GM21367 (cell line): Measurements from ENCODE around the gene KIAA0825.

Experiments used
- ATAC-seq: cut with Tn5 transposase; IDR thresholded peaks from one replicate; pipeline ENCODE4 v1.9.1; 2021; ENCODE audit not compliant: unreplicated experiment

KIAA0825 gene, protein sequence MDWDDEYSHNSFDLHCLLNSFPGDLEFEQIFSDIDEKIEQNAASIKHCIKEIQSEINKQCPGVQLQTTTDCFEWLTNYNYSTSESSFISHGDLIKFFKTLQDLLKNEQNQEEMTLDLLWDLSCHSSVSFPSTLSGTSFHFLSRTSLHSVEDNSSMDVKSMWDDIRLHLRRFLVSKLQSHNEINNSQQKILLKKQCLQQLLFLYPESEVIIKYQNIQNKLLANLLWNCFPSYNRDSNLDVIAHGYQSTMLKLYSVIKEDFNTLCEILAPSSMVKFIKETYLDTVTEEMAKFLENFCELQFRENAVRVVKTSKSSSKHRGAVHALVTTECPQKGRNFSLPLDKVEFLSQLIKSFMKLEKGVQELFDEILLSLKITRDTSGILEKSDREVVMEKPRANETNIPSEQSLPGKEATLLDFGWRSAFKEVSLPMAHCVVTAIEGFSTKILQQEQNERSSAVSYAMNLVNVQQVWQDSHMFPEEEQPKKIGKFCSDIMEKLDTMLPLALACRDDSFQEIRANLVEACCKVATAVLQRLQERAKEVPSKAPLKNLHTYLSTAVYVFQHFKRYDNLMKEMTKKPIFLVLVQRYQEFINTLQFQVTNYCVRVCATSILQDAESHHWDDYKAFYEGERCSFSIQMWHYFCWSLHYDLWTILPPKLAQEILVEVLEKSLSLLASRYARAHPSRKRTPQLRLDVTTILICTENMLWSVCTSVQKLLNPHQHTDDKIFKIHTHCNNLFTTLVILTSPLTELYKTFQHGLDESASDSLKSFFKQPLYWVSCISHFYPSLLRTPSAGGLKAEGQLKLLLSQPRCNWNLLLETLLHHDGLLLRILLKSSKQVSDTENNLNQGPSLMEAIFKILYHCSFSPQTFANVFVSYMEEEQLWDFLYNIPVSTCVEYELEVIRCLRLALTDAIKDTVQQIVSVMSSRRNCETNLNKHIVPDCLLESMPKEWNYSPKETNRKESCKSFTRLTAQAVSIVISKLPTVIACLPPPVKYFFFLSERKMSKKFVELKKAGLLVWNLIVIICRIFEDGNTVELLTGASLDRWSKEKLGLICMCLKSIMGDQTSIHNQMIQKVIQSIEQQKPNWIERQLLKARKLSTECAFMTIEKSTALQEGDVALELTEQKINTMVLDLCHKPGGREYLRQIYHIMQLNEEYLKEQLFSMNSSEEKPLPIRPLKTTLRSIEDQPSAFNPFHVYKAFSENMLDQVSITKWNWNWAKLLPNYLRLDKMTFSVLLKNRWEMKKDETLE (N-terminal part only)

DNA sequence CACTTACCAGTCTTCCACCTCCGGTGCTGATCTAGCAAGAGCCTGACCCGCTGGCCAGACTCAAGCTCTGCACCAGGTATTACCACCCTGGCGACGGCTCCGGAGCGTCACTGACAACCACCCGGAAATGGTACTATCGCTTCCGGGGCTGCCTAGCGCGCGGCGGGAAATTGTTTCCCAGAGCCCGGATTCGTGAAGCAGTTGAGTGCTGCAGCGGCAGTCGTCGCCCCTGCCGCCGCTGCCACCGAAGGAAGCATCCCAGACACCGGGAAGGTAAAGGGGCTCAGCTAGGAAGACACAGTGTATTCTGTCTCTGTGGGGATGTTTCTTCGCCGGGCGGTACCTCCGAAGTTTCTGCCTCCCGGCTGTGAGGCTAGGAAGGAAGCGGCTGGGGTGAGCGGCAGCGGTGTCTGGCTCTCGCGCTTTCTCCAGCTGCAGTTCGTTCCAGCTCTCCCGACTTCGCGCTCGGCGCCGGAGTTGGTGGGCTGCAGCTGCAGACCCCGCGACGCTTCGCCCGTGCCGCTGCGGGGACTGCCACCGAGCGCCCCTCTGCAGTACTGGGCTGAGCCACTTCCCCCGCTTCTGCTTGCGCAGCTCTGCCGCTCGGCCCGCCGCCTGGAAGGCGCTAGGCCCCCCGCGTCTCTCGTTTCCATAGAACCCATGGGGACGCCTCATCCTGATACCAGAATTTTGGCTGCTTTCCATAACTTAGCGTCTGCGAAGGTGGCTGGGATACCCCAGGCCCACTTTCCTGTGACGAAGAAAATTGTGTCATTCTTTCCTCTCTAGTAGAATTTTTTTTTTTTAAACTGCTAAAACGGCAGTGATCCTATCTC, at the start of gene KIAA0825, which contains the start of gene SLF1:
KIAA0825 (minus strand) TSS at position 112 of the 836 bp plus-strand sequence. CDS start 81,478 bp downstream, outside the sequence.
SLF1 (plus strand) TSS at position 177 of the 836 bp plus-strand sequence. CDS start 10,142 bp downstream, outside the sequence.
- ATAC-seq = peak; percentile 94

DNA sequence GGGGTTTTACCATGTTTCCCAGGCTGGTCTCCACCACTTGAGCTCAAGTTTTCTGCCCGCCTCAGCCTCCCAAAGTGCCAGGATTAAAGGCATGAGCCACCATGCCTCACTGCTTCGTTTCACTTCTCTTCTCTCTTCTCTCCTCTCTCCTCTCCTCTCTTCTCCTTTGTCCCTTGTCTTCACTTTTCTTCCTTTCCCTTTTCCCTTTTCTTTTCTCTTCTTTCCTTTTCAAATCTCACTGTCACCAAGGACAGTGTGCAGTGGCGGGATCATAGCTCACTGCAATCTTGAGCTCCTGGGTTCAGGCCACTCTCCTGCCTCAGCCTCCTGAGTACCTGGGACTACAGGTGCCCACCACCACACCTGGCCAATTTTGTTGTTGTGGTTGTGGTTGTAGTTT, 49.5 kb upstream of the KIAA0825 start:
- ATAC-seq = no peak

DNA sequence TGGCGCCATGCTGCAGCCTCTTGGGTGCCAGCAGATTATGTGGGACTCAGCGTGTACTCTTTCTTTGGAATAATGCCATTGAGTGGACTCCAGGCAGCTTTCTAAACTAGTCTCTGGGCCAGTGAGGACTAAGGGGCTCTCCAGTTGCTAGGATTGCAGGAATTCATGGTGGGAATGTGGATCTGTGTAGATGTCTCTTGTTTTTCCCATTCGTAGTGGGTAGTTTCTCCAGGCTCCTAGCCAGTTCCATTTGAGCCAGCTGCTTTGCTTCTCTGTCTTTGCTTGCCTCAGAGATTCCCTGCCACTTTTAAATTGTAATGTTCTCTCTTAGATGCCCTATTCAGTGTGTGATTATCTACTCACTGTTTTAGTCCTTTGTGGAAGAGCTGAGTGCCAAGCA, 42.7 kb upstream of the KIAA0825 start:
- ATAC-seq = no peak

DNA sequence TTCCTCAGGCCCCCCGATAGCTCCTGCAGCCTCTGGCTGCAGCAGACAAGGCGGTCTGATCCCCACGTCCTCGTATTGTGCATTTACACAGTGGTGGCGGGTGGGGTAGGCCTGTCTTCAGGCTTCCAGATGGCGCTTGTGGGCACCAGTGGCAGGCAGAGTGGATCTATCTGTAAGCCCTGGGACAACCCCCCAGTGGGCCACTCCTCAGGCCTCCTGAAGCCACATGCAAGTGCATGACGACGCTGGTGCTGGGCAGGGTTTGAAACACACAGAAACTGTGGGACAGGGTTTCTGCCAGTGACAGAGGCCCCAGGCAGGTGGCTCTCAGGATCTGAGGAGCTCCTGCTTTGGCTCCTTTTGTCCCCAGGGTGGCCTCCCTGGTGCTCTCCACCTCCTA, 42.1 kb upstream of the KIAA0825 start:
- ATAC-seq = no peak

DNA sequence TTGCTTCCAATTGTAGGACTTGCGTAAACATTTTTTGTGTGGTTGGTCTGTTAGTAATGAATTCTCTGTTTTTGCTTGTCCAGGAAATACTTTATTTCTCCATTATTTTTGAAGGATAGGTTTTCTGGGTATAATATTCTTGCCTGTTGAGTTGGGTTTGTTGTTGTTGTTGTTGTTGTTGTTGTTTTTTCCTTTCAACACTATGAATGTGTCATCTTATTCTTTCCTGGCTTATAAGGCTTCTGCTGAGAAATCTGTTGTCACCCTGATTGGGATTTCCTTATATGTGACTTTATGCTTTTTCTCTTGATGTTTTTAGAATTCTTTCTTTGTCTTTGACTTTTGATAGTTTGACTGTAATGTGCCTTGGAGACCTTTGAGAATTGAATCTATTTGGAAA, 39.9 kb upstream of the KIAA0825 start:
- no peak for ATAC-seq

DNA sequence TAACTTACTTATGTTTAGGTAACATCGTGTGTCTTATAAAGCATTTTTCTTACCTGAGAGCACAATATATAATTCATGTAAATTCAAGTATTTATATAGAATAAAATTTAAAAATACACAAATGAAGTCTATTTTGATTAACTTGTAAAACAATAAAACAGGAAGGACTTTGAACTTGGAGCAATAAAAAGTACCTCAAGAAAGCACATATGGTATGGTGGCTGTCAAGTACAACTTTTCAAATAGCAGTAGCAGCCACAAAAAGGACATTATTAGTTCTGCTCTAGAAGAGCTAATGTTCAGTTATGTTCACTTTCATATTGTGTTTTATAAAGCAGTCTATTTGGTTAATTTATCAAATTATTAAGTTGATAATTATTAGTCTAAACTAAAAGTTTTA, 31.5 kb upstream of the KIAA0825 start:
- no peak for ATAC-seq

DNA sequence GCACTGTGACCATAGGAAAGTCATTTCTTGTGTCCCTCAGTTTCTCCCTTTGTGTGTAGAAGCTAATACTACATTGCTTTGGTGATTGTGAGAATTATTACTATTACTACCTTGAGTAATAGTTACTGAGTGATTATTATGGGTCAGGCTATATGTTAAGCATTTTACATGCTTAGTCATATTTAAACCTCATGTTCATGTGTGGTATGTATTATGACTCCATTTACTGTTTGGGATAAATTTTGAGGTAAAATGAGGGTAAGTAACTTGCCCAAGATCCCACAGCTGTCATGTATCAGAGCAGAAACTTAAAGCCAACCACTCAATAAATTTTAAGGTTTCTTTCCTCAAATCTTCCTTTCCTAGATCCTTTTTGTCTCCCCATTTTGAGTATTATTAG, 28.4 kb upstream of the KIAA0825 start:
- ATAC-seq = no peak

DNA sequence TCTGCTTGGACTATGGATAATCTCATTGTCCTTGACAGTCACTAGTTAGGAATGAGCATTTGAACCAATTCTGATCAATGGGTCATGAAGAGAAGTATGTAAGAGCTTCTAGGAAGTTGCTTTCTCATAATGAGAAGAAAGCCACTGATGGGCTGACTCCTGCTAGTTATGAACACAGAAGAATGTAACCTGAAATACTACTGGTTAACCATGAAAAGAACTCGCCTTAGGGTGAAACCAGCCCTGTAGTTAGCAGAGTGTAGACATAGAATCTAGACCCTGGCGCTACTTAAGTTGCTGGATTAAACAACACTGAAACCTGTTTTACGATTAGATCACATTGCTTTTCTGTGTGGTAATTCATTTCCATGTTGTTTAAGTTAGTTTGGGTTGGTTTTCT, 26.6 kb upstream of the KIAA0825 start:
- ATAC-seq = no peak

DNA sequence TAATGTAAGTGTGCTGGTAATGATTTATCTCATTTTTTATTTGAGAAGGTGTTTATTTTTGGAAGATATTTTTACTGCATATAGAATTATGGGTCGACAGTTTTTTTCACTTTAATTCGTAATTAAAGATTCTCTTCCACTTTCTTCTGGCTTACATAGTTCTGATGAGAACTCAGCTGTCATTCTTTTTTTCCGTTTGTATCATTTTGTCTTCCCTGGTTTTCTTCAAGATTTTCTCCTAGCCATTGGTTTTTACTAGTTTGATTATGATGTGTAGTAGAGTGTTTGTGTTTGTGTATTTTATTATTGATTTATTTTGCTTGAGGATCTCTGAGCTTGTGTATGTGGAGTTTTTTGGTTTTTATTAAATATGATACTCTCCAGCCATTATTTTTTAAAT, 21.8 kb upstream of the KIAA0825 start:
- ATAC-seq = no peak

DNA sequence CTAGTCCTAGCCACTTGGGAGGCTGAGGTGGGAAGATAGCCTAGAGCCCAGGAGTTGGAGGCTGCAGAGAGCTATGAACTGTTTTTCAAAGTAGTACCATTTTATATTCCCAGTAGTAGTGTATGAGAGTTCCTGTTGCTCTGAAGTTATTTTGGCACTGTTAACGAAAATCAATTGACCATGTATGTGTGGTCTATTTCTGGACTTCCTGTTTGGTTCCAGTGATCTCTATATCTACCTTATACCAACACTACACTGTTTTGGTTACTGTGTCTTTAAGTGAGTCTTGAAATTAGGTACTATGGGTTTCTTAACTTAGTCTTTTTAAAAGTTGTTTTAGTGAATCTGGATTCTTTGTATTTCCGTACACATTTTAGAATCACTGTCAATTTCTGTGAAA, 13.6 kb upstream of the KIAA0825 start:
- ATAC-seq = peak; percentile 100

DNA sequence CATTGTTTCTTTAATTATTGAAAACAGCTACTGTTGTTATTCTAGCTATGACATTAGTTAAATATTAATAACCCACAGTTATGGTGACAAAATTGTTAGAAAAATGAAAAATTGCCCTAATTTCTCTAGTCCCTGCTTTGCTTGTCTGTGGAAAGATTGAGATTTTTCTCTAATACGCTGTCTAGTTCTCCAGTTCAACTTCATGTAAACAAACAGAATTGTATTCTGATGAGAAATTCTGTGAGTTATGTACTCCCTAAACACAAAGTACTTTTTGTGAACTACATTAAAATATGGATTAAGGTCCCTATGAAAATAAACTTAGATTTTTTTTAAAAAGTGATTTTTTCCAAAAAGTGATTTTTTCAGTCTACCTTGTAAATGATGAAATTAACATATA, 8.8 kb upstream of the KIAA0825 start:
- ATAC-seq = no peak

DNA sequence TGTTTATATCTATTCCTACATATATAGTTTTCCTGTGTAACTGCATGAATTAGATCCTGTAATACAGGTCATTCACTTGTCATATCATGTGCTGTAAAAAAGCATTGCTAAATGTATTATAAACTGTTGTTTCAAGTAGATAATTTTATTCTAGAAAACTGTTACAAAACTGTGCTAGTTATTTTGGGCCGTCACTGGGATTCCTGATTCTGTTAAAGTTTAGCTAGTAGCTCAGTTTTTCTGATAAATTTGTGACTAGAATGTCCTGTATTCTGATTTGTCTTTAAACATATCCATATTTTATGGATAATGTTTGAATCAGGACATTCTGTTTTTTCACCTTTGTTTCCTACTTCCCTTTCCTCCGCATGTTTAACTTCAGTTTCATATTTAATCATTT, 5.5 kb upstream of the KIAA0825 start:
- no peak for ATAC-seq

DNA sequence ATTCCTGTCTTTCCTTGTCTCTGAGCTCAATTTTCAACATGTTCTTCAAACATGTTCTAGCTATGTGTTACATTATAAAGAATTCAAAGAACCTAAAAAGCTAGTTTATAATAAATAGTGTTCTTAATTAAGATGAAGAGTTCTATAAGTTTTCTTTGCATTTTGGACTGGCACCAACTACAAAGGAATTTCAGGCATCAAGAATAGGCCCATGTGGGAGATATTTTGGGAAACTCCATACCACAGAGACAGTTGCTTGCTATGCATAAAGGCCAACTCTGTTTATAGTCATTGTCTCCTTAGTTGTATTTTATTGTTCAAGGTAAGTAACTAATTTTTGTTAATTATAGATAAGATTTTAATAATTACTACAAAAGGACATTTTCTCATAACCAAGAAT, 4.6 kb upstream of the KIAA0825 start:
- no peak for ATAC-seq

DNA sequence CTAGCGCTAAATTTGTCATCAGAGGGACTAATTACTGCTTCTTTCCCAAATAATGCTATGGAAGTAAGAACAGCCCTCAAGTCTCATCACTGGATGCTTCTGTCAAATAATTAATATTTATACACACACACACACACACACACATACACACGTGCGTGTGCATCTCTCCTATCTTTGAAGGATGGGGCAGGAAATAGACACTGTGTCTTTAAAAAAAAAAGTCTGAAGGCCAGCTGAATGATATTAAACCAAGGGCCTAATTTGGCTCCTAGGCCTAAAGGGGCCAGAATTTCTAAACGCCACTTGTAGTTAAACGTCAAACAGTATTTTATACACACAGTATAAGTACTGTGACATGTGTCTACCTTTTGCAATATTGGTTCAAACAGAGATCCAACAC, 3.4 kb upstream of the KIAA0825 start:
- no peak for ATAC-seq

DNA sequence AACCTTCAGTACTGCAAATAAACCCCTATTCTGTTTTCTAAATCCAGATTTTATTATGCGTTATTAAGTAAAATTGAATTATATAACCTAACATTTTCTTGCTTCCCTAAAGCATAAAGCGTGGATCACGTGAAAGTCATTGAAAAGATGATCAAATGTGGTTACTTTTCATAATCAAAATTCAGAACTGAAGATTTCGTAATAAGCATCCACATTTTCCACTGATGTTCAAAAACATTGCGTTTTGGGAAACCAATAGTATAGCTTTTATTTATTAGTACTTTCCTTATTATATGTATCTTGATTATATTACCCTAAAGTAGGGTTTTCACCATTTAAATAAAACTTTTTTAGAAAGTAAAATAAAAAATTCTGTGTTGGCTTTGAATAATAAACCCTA, 1.9 kb upstream of the KIAA0825 start:
- no peak for ATAC-seq

DNA sequence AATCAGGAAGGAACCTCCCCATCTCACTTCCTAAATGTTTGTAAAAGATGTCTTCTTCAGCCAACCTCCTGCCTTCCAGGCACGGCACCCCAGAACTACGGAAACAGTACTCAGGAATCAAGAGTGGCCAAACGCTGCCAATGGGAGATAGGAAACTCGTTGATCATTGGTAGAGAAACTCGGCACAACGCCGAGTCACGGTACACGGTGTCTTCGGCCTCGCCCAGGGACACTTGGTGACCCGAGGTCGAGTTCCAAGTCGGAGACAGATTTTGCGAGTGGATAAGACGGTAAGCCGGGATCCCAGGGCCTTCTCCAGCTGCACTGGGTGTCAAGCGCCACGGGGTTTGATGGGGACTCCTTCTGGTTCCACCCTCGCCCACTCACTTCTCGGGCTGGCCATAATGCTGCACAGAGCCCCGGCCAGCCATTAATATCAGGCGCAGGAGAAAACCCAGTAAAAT, 343 bp downstream of the KIAA0825 start:
- peak; percentile 23 for ATAC-seq

DNA sequence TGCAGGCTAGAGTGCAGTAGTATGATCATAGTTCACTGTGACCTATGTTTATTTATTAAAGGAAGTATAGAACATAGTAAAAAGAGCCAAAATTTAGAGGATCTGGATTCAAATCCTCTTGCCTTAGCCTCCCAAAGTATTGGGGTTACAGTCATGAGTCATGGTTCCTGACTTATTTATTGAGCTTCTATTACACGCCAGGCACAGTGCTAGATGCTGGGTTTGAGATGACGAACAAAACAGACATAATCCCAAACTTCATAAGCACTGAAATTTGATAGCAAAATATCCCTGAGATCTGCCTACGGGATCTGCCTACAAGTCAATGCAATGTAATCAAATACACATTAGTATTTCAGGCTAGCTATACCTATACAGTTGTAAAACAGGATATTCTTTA, 2.5 kb downstream of the KIAA0825 start:
- ATAC-seq = no peak

DNA sequence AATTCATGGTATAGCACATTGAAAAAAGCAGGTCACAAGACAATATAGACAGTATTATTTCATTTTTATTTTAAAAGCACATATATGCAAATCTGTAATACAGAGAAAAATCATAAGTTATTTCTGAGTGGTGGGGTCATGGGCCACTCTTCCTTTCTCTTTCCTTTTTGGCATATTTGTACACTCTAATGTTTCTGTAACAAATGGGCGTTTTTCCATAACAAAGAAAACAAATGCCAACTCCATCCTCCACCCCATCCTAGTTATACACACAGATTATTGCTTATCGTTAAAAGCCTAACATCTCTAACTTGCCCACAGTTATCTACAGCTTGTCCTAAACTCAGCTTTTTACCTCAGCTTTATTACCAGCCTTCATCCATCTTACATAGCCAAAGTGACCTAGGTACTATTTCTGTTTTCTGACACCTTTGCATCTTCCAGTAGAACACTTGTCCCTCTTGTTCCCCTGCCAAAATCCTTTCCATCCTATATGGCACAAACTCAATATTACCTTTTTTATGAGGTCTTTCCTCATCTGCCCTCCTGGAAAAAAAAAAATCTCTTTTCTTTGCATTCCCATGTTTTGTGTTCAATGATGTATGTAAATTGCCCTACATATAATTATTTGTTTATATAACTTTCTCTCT, 4.1 kb downstream of the KIAA0825 start:
- no peak for ATAC-seq

DNA sequence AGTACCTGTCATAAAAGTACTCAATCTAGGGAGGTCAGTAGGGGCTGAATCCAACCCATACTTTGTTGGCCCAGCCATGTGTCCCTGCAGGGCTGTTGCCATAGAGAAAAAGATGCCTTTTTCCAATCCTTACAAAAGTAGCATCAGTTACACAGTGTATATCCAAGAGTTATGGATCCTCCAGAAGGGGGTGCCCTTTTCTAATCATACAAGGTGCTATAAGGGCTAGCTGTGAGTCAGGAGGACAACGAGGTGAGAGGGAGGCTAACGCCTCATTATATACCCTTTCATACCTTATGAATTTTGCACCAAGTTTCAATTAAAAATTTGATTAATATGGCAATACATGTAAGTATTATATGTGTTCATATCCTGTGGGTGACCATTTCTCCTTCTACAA, 4.8 kb downstream of the KIAA0825 start:
- ATAC-seq = no peak
